Testis (tissue), 2 donors: ENCODE data around the gene OR6K3.

Experiments used
- CTCF ChIP-seq, 3 experiments: fragments of 450-650 bp in 2 of 3; fragments of 200-600 bp in 1 of 3; sonication (generic) in 1 of 3; IDR thresholded peaks; one replicate each; pipeline ENCODE4 v1.5.1; 2016 to 2019; ENCODE audit warnings: antibody characterized with exemption in 3 of 3, mild to moderate bottlenecking in 2 of 3, moderate library complexity in 1 of 3
- POLR2A ChIP-seq: fragments of 450-650 bp; IDR thresholded peaks from one replicate; pipeline ENCODE4 v1.6.1; 2017; ENCODE audit warnings: antibody characterized with exemption, mild to moderate bottlenecking, moderate library complexity

DNA sequence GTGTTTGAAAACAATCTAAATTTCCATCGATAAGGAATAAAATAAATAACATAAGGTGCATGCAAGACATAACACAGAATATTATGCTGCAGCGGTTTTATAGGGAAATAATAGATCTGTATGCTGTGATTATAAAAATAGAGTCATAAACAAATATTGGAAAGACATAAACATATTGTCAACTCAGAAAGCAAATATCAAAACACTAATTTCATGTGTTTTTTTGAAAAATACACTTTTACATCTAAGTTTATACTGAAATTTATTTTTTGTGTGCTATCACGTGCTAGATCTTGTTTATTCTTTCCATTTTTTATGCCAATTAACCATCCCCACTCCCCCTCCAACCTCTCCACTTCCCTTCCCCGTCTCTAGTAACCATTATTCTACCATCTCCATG, 9.4 kb downstream of the OR6K3 start:
- no peak for TF ChIP-seq CTCF (IDR thresholded peaks at IDR 0.05)
- TF ChIP-seq POLR2A, result no peak
